GM12873 (cell line): Measurements from ENCODE around the gene SNX27.

Experiments used
- TF ChIP-seq, protein P1 (sequence below): IDR thresholded peaks from 2 replicates; pipeline ENCODE4 v1.5.1; 2012; ENCODE audit warnings: low read depth, mild to moderate bottlenecking, moderate library complexity, low read length, control low read depth; ENCODE audit not compliant: insufficient read depth; ENCODE audit errors: missing control alignments

SNX27 gene

DNA sequence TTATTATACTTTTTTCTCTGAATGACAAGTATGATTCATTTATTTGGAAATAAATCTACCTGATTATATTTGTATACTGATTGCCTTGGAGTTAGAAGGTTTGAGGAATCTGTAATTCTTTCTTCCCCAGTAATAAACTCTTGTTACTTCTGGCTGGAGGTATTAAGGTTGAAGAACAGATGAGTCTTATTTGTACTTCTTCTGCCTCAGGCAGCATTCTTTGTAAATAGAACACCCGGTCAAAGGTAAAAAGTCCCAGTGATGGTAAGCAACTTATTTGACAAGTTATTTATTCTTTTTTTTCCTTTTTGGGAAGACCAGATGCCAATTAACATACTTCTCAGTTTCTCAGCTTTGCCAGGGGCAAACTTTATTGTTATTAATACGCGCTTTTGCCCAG is 12.9 kb downstream of the SNX27 start:
- TF ChIP-seq, protein P1, sequence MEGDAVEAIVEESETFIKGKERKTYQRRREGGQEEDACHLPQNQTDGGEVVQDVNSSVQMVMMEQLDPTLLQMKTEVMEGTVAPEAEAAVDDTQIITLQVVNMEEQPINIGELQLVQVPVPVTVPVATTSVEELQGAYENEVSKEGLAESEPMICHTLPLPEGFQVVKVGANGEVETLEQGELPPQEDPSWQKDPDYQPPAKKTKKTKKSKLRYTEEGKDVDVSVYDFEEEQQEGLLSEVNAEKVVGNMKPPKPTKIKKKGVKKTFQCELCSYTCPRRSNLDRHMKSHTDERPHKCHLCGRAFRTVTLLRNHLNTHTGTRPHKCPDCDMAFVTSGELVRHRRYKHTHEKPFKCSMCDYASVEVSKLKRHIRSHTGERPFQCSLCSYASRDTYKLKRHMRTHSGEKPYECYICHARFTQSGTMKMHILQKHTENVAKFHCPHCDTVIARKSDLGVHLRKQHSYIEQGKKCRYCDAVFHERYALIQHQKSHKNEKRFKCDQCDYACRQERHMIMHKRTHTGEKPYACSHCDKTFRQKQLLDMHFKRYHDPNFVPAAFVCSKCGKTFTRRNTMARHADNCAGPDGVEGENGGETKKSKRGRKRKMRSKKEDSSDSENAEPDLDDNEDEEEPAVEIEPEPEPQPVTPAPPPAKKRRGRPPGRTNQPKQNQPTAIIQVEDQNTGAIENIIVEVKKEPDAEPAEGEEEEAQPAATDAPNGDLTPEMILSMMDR = no peak

DNA sequence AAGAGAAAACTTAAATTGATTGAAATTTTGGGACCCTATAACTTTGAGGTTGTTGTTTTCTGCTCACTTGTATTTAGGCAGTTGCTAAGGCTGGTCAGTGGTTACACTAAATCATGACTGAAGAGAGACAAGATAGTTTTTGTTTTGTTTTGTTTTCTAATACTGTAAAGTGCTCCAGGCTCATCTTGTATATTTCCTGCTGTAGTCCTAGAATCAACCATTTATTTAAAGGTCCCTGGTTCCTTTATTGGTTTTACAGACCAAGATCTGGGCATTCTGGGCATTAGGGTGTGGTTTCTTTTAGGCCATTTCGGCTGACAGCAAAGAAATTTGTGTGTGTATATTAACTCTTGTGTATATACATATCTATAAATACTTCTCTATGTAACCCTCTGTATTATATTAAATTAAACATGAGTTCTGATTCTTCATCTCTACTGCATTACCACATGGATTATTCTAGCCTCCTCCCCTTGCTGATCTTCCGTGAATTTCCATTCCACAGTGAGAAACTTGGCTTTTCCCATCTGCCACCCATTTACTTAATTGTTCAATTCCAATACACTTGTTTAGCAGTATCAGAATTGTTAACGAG is 15.0 kb downstream of the SNX27 start:
- TF ChIP-seq, protein P1 = no peak

- TF ChIP-seq, protein P1 = no peak
Observed at GRCh38 chr1:151629278-151629677, 17.4 kb downstream of the SNX27 start.

- TF ChIP-seq, protein P1 = no peak
Observed at GRCh38 chr1:151635479-151636072, 23.7 kb downstream of the SNX27 start.

- TF ChIP-seq, protein P1 = no peak
Observed at GRCh38 chr1:151638074-151638775, 26.4 kb downstream of the SNX27 start.

DNA sequence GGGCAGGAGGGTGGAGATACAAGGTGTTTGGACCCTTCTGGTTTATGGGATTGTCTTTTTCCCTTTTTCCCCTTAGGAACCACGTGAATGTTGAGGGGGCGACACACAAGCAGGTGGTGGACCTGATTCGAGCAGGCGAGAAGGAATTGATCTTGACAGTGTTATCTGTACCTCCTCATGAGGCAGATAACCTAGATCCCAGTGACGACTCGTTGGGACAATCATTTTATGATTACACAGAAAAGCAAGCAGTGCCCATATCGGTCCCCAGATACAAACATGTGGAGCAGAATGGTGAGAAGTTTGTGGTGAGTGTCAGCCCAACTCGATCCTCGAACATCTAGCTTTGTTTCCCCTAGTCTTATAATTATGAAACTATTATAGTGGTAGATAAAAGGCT is 27.0 kb downstream of the SNX27 start:
- TF ChIP-seq, protein P1 = no peak

DNA sequence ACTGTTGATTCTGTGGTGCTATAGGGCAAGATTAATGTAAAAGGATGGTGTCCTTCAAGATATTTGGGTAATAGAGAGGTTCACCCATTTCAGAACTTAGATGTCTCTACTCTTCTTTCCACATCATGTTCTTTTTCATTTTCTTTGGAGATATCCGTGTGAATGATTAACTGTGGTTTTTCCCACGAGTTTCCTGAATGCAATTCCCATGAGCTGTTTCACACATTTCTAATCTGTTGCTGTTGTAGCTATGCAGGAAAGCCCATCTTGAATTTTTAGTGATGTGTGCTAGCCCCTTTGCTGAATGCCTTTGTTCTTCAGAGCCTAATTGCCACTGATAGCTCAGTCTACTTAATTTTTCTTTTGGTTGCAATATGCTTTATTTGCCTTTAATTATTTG is 27.6 kb downstream of the SNX27 start:
- TF ChIP-seq, protein P1 = no peak
